ENCODE results near the gene CCDC192. TPM values are rescaled to one million over a fixed set of nuclear protein-coding genes. Genes with fewer than 3 reads are reported as not detected.
"Not testable (repeated sequence)": the region's sequence is repeated elsewhere in the genome, so short reads cannot be mapped to it uniquely, and the experiment has no call there.

The CCDC192 gene
- total RNA-seq, 1 experiment from 2014 or later = not detected

GRCh38 chr5:127705120-127705892, 2.1 kb downstream of the CCDC192 start:
- no peak for DNase-seq
- POLR2A ChIA-PET = no interaction called here
- intact Hi-C loops (cut with micrococcal nuclease; ENCODE audit: unreplicated experiment) = no loop called here
- no peaks in the 10 kb centered on the region for H3K27me3 ChIP-seq (replicated peaks; ENCODE audit: control insufficient read depth, insufficient read depth, low read length)
- CTCF ChIA-PET = no interaction called here
- H3K9me3 ChIP-seq = no peaks in the 10 kb centered on the region
- no TSS peak for BruUV-seq (replicated peaks)
- H3K4me3 Mint-ChIP-seq (ENCODE audit: unreplicated experiment) = no peak overlapping the region
- no peaks in the 10 kb centered on the region for H3K27me3 Mint-ChIP-seq (ENCODE audit: insufficient read depth, unreplicated experiment)
- TF ChIP-seq CTCF (IDR thresholded peaks at IDR 0.05; ENCODE audit: insufficient read depth in 1 of 2, low read depth in 1 of 2, low read length in 1 of 2, severe bottlenecking in 1 of 2, unreplicated experiment in 1 of 2) = no peak
- peaks cover 9% of the 10 kb centered on the region for H3K4me1 ChIP-seq
- H3K36me3 ChIP-seq (ENCODE audit: control insufficient read depth, insufficient read depth, low read length) = no peaks in the 10 kb centered on the region
- H3K36me3 Mint-ChIP-seq (ENCODE audit: insufficient read depth, unreplicated experiment) = no peaks in the 10 kb centered on the region
- no peak overlapping the region for H3K27ac Mint-ChIP-seq (ENCODE audit: unreplicated experiment)
- peaks cover 10% of the 10 kb centered on the region for H3K9me3 Mint-ChIP-seq (ENCODE audit: unreplicated experiment)
- peaks cover 10% of the 10 kb centered on the region for H3K4me1 Mint-ChIP-seq (ENCODE audit: low read depth, unreplicated experiment)
- H3K4me3 ChIP-seq (ENCODE audit: low read depth, low read length) = no peak overlapping the region

- Mint-ChIP-seq H3K9me3 (ENCODE audit: unreplicated experiment) (no peaks in the 10 kb centered on the region), H3K4me1 (ENCODE audit: low read depth, unreplicated experiment) (no peaks in the 10 kb centered on the region), H3K27ac (ENCODE audit: unreplicated experiment) (no peak overlapping the region), H3K27me3 (ENCODE audit: insufficient read depth, unreplicated experiment) (no peaks in the 10 kb centered on the region), H3K4me3 (ENCODE audit: unreplicated experiment) (no peak overlapping the region), H3K36me3 (ENCODE audit: insufficient read depth, unreplicated experiment) (no peaks in the 10 kb centered on the region)
- no peaks in the 10 kb centered on the region for H3K36me3 ChIP-seq (ENCODE audit: control insufficient read depth, insufficient read depth, low read length)
- no peak for TF ChIP-seq CTCF (IDR thresholded peaks at IDR 0.05; ENCODE audit: insufficient read depth in 1 of 2, low read depth in 1 of 2, low read length in 1 of 2, severe bottlenecking in 1 of 2, unreplicated experiment in 1 of 2)
- H3K27me3 ChIP-seq (replicated peaks; ENCODE audit: control insufficient read depth, insufficient read depth, low read length) = no peaks in the 10 kb centered on the region
- H3K4me1 ChIP-seq = peaks cover under 1% of the 10 kb centered on the region
- no TSS peak for BruUV-seq (replicated peaks)
- H3K4me3 ChIP-seq (ENCODE audit: low read depth, low read length) = no peak overlapping the region
- POLR2A ChIA-PET = no interaction called here
- H3K9me3 ChIP-seq = no peaks in the 10 kb centered on the region
- CTCF ChIA-PET = no interaction called here
- intact Hi-C loops (cut with micrococcal nuclease; ENCODE audit: unreplicated experiment) = no loop called here
- no peak for DNase-seq
These were observed 3.5 kb downstream of the CCDC192 start for GRCh38 chr5:127706691-127707090.

GRCh38 chr5:127707209-127707608, 4.0 kb downstream of the CCDC192 start:
- Mint-ChIP-seq H3K4me3 (ENCODE audit: unreplicated experiment) (no peak overlapping the region), H3K4me1 (ENCODE audit: low read depth, unreplicated experiment) (peaks cover 3% of the 10 kb centered on the region), H3K36me3 (ENCODE audit: insufficient read depth, unreplicated experiment) (no peaks in the 10 kb centered on the region), H3K27me3 (ENCODE audit: insufficient read depth, unreplicated experiment) (no peaks in the 10 kb centered on the region), H3K9me3 (ENCODE audit: unreplicated experiment) (no peaks in the 10 kb centered on the region), H3K27ac (ENCODE audit: unreplicated experiment) (no peak overlapping the region)
- no peaks in the 10 kb centered on the region for H3K9me3 ChIP-seq
- no peaks in the 10 kb centered on the region for H3K4me1 ChIP-seq
- BruUV-seq (replicated peaks) = no TSS peak
- no peaks in the 10 kb centered on the region for H3K27me3 ChIP-seq (replicated peaks; ENCODE audit: control insufficient read depth, insufficient read depth, low read length)
- no peak for TF ChIP-seq CTCF (IDR thresholded peaks at IDR 0.05; ENCODE audit: insufficient read depth in 1 of 2, low read depth in 1 of 2, low read length in 1 of 2, severe bottlenecking in 1 of 2, unreplicated experiment in 1 of 2)
- no peaks in the 10 kb centered on the region for H3K36me3 ChIP-seq (ENCODE audit: control insufficient read depth, insufficient read depth, low read length)
- no peak overlapping the region for H3K4me3 ChIP-seq (ENCODE audit: low read depth, low read length)
- POLR2A ChIA-PET = no interaction called here
- DNase-seq = no peak
- CTCF ChIA-PET = no interaction called here
- intact Hi-C loops (cut with micrococcal nuclease; ENCODE audit: unreplicated experiment) = no loop called here

- H3K9me3 ChIP-seq; intact Hi-C loops (cut with micrococcal nuclease; ENCODE audit: unreplicated experiment); H3K4me3 ChIP-seq (ENCODE audit: low read depth, low read length); CTCF ChIA-PET; H3K27me3 Mint-ChIP-seq (ENCODE audit: insufficient read depth, unreplicated experiment); DNase-seq; POLR2A ChIA-PET; BruUV-seq (replicated peaks); H3K9me3 Mint-ChIP-seq (ENCODE audit: unreplicated experiment); H3K4me1 Mint-ChIP-seq (ENCODE audit: low read depth, unreplicated experiment); H3K4me3 Mint-ChIP-seq (ENCODE audit: unreplicated experiment); H3K27ac Mint-ChIP-seq (ENCODE audit: unreplicated experiment); H3K27me3 ChIP-seq (replicated peaks; ENCODE audit: control insufficient read depth, insufficient read depth, low read length); H3K4me1 ChIP-seq; H3K36me3 Mint-ChIP-seq (ENCODE audit: insufficient read depth, unreplicated experiment); H3K36me3 ChIP-seq (ENCODE audit: control insufficient read depth, insufficient read depth, low read length): not testable (repeated sequence)
These were observed 9.9 kb downstream of the CCDC192 start for GRCh38 chr5:127713083-127713482.
